Vagina (tissue), 2 donors: Measurements from ENCODE around the gene TOGARAM2. TPM values are rescaled to one million over a fixed set of nuclear protein-coding genes. Genes with fewer than 3 reads are reported as not detected.

Source experiments
- DNase-seq, 2 donors: peaks; one replicate each; pipeline ENCODE4 v3.0.0-alpha.2; 2017; ENCODE audit errors: extremely low spot score in 2 of 2
- H3K27ac ChIP-seq: fragments of 200-600 bp; sonication (generic); one replicate; pipeline ENCODE4 v1.5.1; 2019
- H3K27me3 ChIP-seq: fragments of 200-600 bp; sonication (generic); one replicate; pipeline ENCODE4 v1.5.1; 2019
- H3K36me3 ChIP-seq, 2 donors: fragments of 200-600 bp; sonication (generic); one replicate each; pipeline ENCODE4 v1.5.1; 2017 to 2019
- H3K4me1 ChIP-seq: fragments of 200-600 bp; sonication (generic); one replicate; pipeline ENCODE4 v1.5.1; 2019
- H3K4me3 ChIP-seq, 2 donors: fragments of 200-600 bp; sonication (generic); 1 replicate in 1 of 2; 2 replicates in 1 of 2; pipeline ENCODE4 v1.5.1; 2016 to 2019
- H3K9me3 ChIP-seq: fragments of 200-600 bp; sonication (generic); one replicate; pipeline ENCODE4 v1.5.1; 2019
- POLR2A ChIP-seq, 2 donors: fragments of 450-650 bp; IDR thresholded peaks; one replicate each; pipeline ENCODE4 v1.6.1; 2017; ENCODE audit warnings: antibody characterized with exemption in 2 of 2, mild to moderate bottlenecking in 2 of 2, moderate library complexity in 2 of 2
- POLR2AphosphoS5 ChIP-seq, 2 donors: sonication (generic); formaldehyde crosslinking; IDR thresholded peaks; one replicate each; pipeline ENCODE4 v1.9.0; 2017; ENCODE audit warnings: antibody characterized with exemption in 2 of 2, mild to moderate bottlenecking in 2 of 2, low read depth in 1 of 2; ENCODE audit not compliant: insufficient read depth in 1 of 2
- intact Hi-C: fragments of 100-400 bp; cut with DNase I; formaldehyde crosslinking; loops from one replicate; pipeline ENCODE4 v1.15.1; 2023
- total RNA-seq: library from RNA; depleted of rRNA; stranded (reverse); fragments of >200 nt; gene quantifications from one replicate; pipeline ENCODE4 v1.2.3, GENCODE V29; 2016
- TF ChIP-seq, protein P1 (sequence below), 3 experiments: fragments of 450-650 bp in 2 of 3; fragments of 200-600 bp in 1 of 3; sonication (generic) in 1 of 3; IDR thresholded peaks; one replicate each; pipeline ENCODE4 v1.5.1; 2017 to 2019; ENCODE audit warnings: antibody characterized with exemption in 3 of 3, mild to moderate bottlenecking in 2 of 3, moderate library complexity in 2 of 3

Gene TOGARAM2
- total RNA-seq, 1 donor from 2014 or later = under 0.01 TPM

DNA sequence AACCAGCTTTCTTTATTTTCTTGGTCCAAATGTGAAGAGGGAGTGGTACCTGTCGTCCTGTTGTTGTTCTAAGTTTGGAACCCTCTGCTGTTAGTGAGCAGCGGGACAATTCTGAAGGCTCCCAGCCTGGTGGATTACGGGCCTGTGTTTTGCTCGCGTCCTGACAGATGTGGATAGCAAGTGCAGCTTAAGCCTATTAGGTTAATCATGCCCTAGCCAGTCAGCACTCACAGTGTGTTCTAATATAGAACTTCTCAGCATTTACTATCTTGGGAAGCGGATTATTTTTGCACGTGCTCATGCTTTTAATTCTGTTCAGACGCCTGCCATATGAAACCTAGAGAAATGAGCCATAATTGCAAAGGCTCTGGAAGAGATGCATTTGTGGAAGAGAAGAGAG, 93.3 kb downstream of the TOGARAM2 start, which contains the start of gene PCARE:
Gene PCARE (minus strand): TSS at position 113 of the 400 bp plus-strand sequence. CDS start 262 bp downstream, outside the sequence.
- intact Hi-C loops = no loop called here
- Histone ChIP-seq H3K9me3 (no peaks in the 10 kb centered on the region), H3K27me3 (no peaks in the 10 kb centered on the region), H3K4me3 (no peak within 1 kb of the TSS), H3K36me3 (no peaks in the 10 kb centered on the region), H3K4me1 (no peaks in the 10 kb centered on the region), H3K27ac (no peak within 1 kb of the TSS)
- TF ChIP-seq POLR2A (IDR thresholded peaks at IDR 0.05) (no peak), POLR2AphosphoS5 (IDR thresholded peaks at IDR 0.05; ENCODE audit: insufficient read depth in 1 of 2, low read depth in 1 of 2) (no peak)
- TF ChIP-seq, protein P1, sequence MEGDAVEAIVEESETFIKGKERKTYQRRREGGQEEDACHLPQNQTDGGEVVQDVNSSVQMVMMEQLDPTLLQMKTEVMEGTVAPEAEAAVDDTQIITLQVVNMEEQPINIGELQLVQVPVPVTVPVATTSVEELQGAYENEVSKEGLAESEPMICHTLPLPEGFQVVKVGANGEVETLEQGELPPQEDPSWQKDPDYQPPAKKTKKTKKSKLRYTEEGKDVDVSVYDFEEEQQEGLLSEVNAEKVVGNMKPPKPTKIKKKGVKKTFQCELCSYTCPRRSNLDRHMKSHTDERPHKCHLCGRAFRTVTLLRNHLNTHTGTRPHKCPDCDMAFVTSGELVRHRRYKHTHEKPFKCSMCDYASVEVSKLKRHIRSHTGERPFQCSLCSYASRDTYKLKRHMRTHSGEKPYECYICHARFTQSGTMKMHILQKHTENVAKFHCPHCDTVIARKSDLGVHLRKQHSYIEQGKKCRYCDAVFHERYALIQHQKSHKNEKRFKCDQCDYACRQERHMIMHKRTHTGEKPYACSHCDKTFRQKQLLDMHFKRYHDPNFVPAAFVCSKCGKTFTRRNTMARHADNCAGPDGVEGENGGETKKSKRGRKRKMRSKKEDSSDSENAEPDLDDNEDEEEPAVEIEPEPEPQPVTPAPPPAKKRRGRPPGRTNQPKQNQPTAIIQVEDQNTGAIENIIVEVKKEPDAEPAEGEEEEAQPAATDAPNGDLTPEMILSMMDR (IDR thresholded peaks at IDR 0.05) = no peak
- DNase-seq = peak; percentile 40 to 42

DNA sequence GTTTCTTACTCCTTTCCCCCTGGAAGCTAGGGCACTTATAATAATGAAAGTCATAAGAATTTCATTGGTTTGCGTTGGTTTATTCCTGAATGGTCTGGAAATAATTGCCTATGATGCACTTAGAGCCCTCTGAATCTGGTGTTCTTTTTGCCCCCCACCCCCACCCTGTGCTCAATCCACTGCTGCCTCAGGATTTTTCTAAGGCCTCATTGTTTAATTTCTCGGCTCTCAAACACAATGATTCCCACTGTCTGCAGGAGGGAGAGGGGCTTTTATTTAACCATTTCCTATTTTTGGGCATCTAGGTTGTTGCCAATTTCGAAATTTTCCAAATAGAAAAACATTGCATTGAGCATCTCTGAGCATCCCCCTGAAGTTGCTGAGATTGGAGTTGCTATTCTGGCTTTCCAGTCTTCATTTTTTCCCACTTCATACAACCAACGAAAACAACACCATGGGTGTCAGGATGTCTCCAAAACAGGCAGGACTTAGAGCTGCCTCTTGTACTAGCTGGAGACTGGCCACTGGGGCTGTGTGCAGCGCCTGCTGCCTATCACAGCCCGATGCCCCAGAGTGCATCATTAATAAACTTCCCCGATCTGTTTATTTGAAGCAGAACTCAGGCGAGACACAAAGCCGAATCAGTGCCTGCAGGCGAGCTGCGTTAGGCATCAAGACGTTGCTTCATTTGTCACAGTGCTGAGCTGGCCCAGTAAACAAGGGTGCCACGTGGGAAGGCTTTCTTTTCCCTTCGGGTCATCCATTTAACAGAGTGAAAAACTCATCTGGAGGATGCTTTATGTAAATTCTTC, 95.0 kb downstream of the TOGARAM2 start:
- Histone ChIP-seq H3K27me3 (no peaks in the 10 kb centered on the region), H3K4me3 (no peak overlapping the region), H3K36me3 (no peaks in the 10 kb centered on the region), H3K4me1 (no peaks in the 10 kb centered on the region), H3K27ac (no peak overlapping the region), H3K9me3 (no peaks in the 10 kb centered on the region)
- DNase-seq = peak in 1 of 2 donors; percentile 47
- intact Hi-C loops = no loop called here
- no peak for TF ChIP-seq POLR2AphosphoS5 (IDR thresholded peaks at IDR 0.05; ENCODE audit: insufficient read depth in 1 of 2, low read depth in 1 of 2)
- TF ChIP-seq, protein P1 (IDR thresholded peaks at IDR 0.05) = no peak
- no peak for TF ChIP-seq POLR2A (IDR thresholded peaks at IDR 0.05)

DNA sequence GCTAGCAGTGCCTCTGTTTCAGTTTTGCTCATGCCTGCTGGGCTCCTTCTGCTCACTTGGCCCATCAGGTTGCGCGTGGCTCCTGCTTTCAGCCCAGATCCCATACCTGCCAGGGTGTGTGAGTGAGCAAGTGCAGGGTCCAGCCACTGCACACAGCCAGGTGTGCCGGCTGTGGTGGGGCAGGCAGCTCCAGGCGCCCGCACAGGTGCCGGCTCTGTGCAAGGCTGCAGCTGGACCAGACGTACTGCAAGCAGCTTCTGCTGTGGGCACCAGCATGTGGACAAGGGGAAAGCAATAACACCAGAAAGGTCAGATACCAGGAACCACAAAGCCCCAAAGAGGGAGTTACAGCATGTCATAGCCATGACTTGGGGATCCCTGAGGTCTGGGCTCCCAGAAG, 98.8 kb downstream of the TOGARAM2 start:
- TF ChIP-seq POLR2A (IDR thresholded peaks at IDR 0.05) (no peak), POLR2AphosphoS5 (IDR thresholded peaks at IDR 0.05; ENCODE audit: insufficient read depth in 1 of 2, low read depth in 1 of 2) (no peak)
- TF ChIP-seq, protein P1 (IDR thresholded peaks at IDR 0.05) = no peak
- no peak overlapping the region for H3K4me3 ChIP-seq
- intact Hi-C loops = loop anchor here (5.0 kb wide), 1 partner anchor 78 kb away; no protein-coding TSS in a partner anchor
- H3K36me3 ChIP-seq = no peaks in the 10 kb centered on the region
- peak in 1 of 2 donors; percentile 64 for DNase-seq
- no peaks in the 10 kb centered on the region for H3K4me1 ChIP-seq
- no peaks in the 10 kb centered on the region for H3K9me3 ChIP-seq
- no peaks in the 10 kb centered on the region for H3K27me3 ChIP-seq
- H3K27ac ChIP-seq = no peak overlapping the region

DNA sequence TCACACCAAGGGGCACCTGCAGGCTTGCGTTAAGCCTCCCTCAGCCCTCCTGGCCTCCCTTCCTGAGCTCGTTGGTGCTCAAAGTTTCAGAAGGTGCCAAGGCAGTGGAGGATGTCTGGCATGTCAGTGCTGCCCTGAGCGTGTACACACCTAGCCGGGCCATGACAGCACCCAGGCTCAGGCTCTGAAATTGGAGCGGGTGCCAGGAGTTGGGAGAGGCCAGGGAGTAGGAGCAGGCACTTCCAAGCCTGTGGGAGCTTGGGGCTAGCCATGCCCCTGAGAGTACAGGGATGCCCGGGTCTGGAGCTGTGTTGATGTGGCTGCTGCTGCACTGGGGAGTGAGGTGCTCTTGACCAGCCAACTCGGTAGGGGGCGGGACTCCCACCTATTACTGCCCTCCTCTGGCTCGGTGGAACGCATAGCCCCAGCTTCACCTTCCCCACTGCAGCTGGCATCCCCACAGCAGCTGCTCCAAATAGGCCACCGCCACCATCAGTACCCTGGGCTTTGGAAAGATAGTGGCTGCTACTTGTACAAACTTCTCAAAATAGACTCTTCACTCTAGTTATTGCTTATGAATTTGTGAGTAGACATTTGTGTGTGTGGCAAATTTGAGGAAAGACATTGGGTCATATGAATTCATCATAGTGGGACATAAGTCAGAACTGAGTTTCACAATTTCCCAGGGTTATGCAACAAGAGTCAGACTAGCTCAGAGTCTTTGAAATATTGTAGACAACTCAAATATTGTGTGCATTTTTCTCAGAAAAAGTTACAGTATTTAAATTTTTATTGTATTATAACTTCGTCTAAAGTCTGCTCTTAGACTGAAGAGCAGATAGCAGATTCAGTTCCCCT, 100.0 kb downstream of the TOGARAM2 start:
- Histone ChIP-seq H3K27ac (no peak overlapping the region), H3K4me1 (no peaks in the 10 kb centered on the region), H3K27me3 (no peaks in the 10 kb centered on the region), H3K4me3 (no peak overlapping the region), H3K36me3 (no peaks in the 10 kb centered on the region), H3K9me3 (no peaks in the 10 kb centered on the region)
- TF ChIP-seq POLR2A (IDR thresholded peaks at IDR 0.05) = no peak
- TF ChIP-seq, protein P1 (IDR thresholded peaks at IDR 0.05) = no peak
- no peak for TF ChIP-seq POLR2AphosphoS5 (IDR thresholded peaks at IDR 0.05; ENCODE audit: insufficient read depth in 1 of 2, low read depth in 1 of 2)
- peak in 1 of 2 donors; percentile 79 for DNase-seq
- intact Hi-C loops = loop anchor here (5.0 kb wide), 1 partner anchor 79 kb away; no protein-coding TSS in a partner anchor
